ENCODE measurements around the gene GALNT2. TPM values are rescaled to one million over a fixed set of nuclear protein-coding genes. Genes with fewer than 3 reads are reported as not detected.
A peak's percentile ranks its signal among the peaks of the same experiment; 100 is the strongest.

GALNT2 gene
- total and polyA plus RNA-seq, 9 of the 15 experiments (the other 6 are each of a cell fraction or from before 2014, with no cell fraction given), result 1.6 to 106 (median 51.9) TPM

GRCh38 chr1:230124186-230125128 lies 57.4 kb downstream of the GALNT2 start (continued):
- TF ChIP-seq ZNF407 (IDR thresholded peaks at IDR 0.05; ENCODE audit: low read depth) (no peak), ZKSCAN3 (CRISPR knock-in tag; IDR thresholded peaks at IDR 0.05) (no peak), MED1 (CRISPR knock-in tag; IDR thresholded peaks at IDR 0.05; ENCODE audit: borderline replicate concordance) (no peak), FOXK2 (conservative IDR thresholded peaks at IDR 0.05 in 1 of 2, IDR thresholded peaks at IDR 0.05 in 1 of 2; ENCODE audit: low read depth in 2 of 2) (0 out of 4 replicates have a peak, but pooled peaks of 1 of the 2 experiments have one; percentile 20), ZNF444 (CRISPR knock-in tag; IDR thresholded peaks at IDR 0.05) (no peak), ZNF318 (IDR thresholded peaks at IDR 0.05; ENCODE audit: borderline replicate concordance in 1 of 2, low read depth in 1 of 2) (no peak), THAP7 (CRISPR knock-in tag; IDR thresholded peaks at IDR 0.05) (no peak), DDX20 (tag; IDR thresholded peaks at IDR 0.05; ENCODE audit: low read depth) (no peak)

Data from K562 (cell line).